ENCODE data around the gene DOK4. TPM values are rescaled to one million over a fixed set of nuclear protein-coding genes. Genes with fewer than 3 reads are reported as not detected.

The DOK4 gene
- total and polyA plus RNA-seq, 2 of the 8 experiments (the other 6 are each of a cell fraction or from before 2014, with no cell fraction given): 24.0 to 28.9 TPM

DNA sequence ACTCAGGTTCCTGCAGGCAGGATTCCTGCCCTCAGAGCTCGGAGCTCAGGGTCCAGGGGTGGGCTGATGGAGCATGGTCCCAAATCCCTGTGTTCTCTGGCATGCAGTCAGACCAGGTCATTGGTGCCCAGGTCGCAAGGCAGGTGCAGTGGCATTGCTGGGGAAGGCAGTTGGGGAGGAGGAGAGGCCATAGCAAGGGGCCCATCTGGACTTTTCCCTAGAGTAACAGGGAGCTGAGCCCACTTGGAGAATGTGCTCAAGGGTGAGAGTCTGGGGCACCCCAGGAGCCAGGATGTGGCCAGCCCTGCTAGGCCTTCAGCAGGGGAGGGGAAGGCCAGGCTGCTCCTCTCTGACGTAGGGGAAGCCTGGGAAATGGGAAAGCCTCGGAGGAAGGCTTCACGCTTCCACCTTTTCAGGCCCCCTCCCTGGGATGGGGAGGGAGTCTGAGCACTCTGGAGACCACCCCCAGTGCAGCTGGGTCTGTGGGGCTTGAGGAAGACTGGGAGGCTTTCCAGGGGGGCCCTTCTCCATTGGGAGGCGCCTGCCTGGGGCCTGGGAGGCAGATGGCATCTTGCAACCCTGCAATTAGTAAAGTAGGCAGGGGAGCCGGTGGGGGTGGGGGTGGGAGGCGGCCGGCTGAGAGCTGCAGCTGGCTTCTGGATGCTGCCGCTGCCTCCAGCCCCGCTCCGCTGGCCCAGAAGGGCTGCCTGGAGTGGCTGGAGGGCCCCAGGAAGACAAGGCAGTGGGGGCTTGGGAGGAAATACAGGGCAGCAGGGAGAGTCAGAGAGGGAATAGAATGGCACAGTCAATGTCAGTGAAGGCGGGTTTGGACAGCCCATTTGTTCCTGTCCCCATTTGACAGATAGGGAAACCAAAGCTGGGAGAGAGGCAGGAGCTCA lies 21.1 kb upstream of the DOK4 start (continued):
- TF ChIP-seq ATF2 (IDR thresholded peaks at IDR 0.05; ENCODE audit: low read length): no peak
- no peak for TF ChIP-seq JUN (IDR thresholded peaks at IDR 0.05; ENCODE audit: low read depth, low read length)

Measured in H1 (cell line).